ENCODE results near the gene MAP3K9. TPM values are rescaled to one million over a fixed set of nuclear protein-coding genes. Genes with fewer than 3 reads are reported as not detected.

The MAP3K9 gene
- total RNA-seq, 1 donor from 2014 or later, result 13.0 TPM

DNA sequence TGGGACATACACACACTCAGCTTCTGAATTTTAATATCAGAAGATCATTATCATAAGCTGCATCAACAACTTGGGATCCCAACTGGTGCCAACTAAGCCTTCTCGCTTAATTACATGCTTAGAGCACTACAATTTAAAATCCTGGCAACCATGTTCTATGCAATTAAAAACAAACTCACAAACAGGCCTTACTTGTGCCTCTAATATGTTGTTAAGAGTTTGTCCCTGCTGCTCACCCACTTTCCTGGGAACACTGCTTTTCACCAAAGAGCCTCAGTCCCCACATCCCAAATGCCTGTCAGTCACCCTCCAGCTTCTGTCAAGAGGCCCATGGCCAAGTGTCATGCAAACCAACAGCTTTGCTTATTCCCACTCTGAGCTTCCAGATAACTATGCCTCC, 97.9 kb downstream of the MAP3K9 start:
- Histone ChIP-seq H3K9ac (ENCODE audit: low read length) (no peak overlapping the region), H4K20me1 (ENCODE audit: insufficient read depth, low read length) (no peaks in the 10 kb centered on the region), H3K4me2 (ENCODE audit: low read length) (no peak overlapping the region), H3K27me3 (ENCODE audit: insufficient read depth, low read length) (peaks cover 11% of the 10 kb centered on the region), H3K4me1 (ENCODE audit: insufficient read depth, low read length) (peaks cover 5% of the 10 kb centered on the region), H2AFZ (ENCODE audit: low read depth, low read length) (no peak overlapping the region), H3K36me3 (ENCODE audit: insufficient read depth, low read length) (no peaks in the 10 kb centered on the region), H3K27ac (ENCODE audit: low read depth, low read length) (no peak overlapping the region), H3K9me3 (ENCODE audit: insufficient read depth, low read depth, low read length) (no peaks in the 10 kb centered on the region), H3K4me3 (ENCODE audit: insufficient read depth, low read depth, low read length) (no peak overlapping the region), H3K79me2 (ENCODE audit: insufficient read depth, low read length) (no peaks in the 10 kb centered on the region)
- no peak for FAIRE-seq
- Mint-ChIP-seq H3K4me1 (ENCODE audit: low read depth, unreplicated experiment) (peaks cover 21% of the 10 kb centered on the region), H3K36me3 (ENCODE audit: low read depth, unreplicated experiment) (no peaks in the 10 kb centered on the region), H3K27ac (ENCODE audit: unreplicated experiment) (no peak overlapping the region), H3K9me3 (ENCODE audit: unreplicated experiment) (no peaks in the 10 kb centered on the region), H3K4me3 (ENCODE audit: unreplicated experiment) (no peak overlapping the region), H3K27me3 (ENCODE audit: low read depth, unreplicated experiment) (peaks cover 2% of the 10 kb centered on the region)
- no peak for DNase-seq (ENCODE audit: low read depth)
- TF ChIP-seq CTCF (IDR thresholded peaks at IDR 0.05; ENCODE audit: insufficient read depth, low read depth, low read length), result no peak
- TF ChIP-seq EZH2 (IDR thresholded peaks at IDR 0.05; ENCODE audit: insufficient read depth, low read length), result no peak

- H3K4me3 Mint-ChIP-seq (ENCODE audit: unreplicated experiment), result no peak overlapping the region
- FAIRE-seq, result no peak
- TF ChIP-seq EZH2 (IDR thresholded peaks at IDR 0.05; ENCODE audit: insufficient read depth, low read length), result no peak
- TF ChIP-seq CTCF (IDR thresholded peaks at IDR 0.05; ENCODE audit: insufficient read depth, low read depth, low read length), result no peak
- peaks cover 9% of the 10 kb centered on the region for H3K27me3 ChIP-seq (ENCODE audit: insufficient read depth, low read length)
- no peak overlapping the region for H3K27ac Mint-ChIP-seq (ENCODE audit: unreplicated experiment)
- no peaks in the 10 kb centered on the region for H3K79me2 ChIP-seq (ENCODE audit: insufficient read depth, low read length)
- H3K9me3 Mint-ChIP-seq (ENCODE audit: unreplicated experiment), result no peaks in the 10 kb centered on the region
- H3K9ac ChIP-seq (ENCODE audit: low read length), result no peak overlapping the region
- no peak overlapping the region for H3K4me3 ChIP-seq (ENCODE audit: insufficient read depth, low read depth, low read length)
- H3K4me1 ChIP-seq (ENCODE audit: insufficient read depth, low read length), result peaks cover 5% of the 10 kb centered on the region
- no peaks in the 10 kb centered on the region for H3K36me3 ChIP-seq (ENCODE audit: insufficient read depth, low read length)
- H4K20me1 ChIP-seq (ENCODE audit: insufficient read depth, low read length), result no peaks in the 10 kb centered on the region
- H3K4me1 Mint-ChIP-seq (ENCODE audit: low read depth, unreplicated experiment), result peaks cover 31% of the 10 kb centered on the region
- peaks cover 2% of the 10 kb centered on the region for H3K27me3 Mint-ChIP-seq (ENCODE audit: low read depth, unreplicated experiment)
- no peaks in the 10 kb centered on the region for H3K9me3 ChIP-seq (ENCODE audit: insufficient read depth, low read depth, low read length)
- no peak overlapping the region for H3K4me2 ChIP-seq (ENCODE audit: low read length)
- H3K27ac ChIP-seq (ENCODE audit: low read depth, low read length), result no peak overlapping the region
- no peak overlapping the region for H2AFZ ChIP-seq (ENCODE audit: low read depth, low read length)
- no peaks in the 10 kb centered on the region for H3K36me3 Mint-ChIP-seq (ENCODE audit: low read depth, unreplicated experiment)
- DNase-seq (ENCODE audit: low read depth), result no peak
Measured at GRCh38 chr14:70709726-70710382, 99.5 kb downstream of the MAP3K9 start.
